PFSK-1 (cell line): Measurements from ENCODE around the gene C16orf74.

Experiments used
- FOXP2 ChIP-seq: optimal IDR thresholded peaks from 2 replicates; pipeline ENCODE3; 2011; ENCODE audit warnings: borderline replicate concordance, control low read depth, inconsistent platforms; ENCODE audit not compliant: insufficient read depth; ENCODE audit errors: extremely low read length, extremely low read depth
- POLR2AphosphoS5 ChIP-seq: IDR thresholded peaks from 2 replicates; pipeline ENCODE4 v1.6.1; 2012; ENCODE audit warnings: low read depth, mild to moderate bottlenecking, control low read depth, low read length, moderate library complexity
- REST ChIP-seq, 2 experiments: IDR thresholded peaks; 2 replicates each; pipeline versions ENCODE4 v1.6.1 to v1.8.0; 2011 to 2012; ENCODE audit warnings: low read depth in 2 of 2, low read length in 2 of 2, control low read depth in 1 of 2, inconsistent platforms in 1 of 2, mild to moderate bottlenecking in 1 of 2, moderate library complexity in 1 of 2; ENCODE audit not compliant: insufficient read depth in 1 of 2
- SIN3A ChIP-seq: IDR thresholded peaks from 2 replicates; pipeline ENCODE4 v1.6.1; 2012; ENCODE audit warnings: mild to moderate bottlenecking, low read length, moderate library complexity, borderline replicate concordance; ENCODE audit not compliant: insufficient read depth
- TAF1 ChIP-seq: IDR thresholded peaks from 2 replicates; pipeline ENCODE4 v1.6.1; 2012; ENCODE audit warnings: low read length, control low read depth, borderline replicate concordance; ENCODE audit not compliant: insufficient read depth

Gene C16orf74

GRCh38 chr16:85761861-85762260 is 11.0 kb upstream of the C16orf74 start:
- TF ChIP-seq FOXP2: no peak
- no peak for TF ChIP-seq REST (IDR thresholded peaks at IDR 0.05; ENCODE audit: insufficient read depth in 1 of 2, low read depth in 2 of 2, low read length in 2 of 2)
- TF ChIP-seq POLR2AphosphoS5: no peak
- TF ChIP-seq SIN3A: no peak
- TF ChIP-seq TAF1: no peak

GRCh38 chr16:85759631-85760419 is 8.9 kb upstream of the C16orf74 start:
- no peak for TF ChIP-seq POLR2AphosphoS5
- no peak for TF ChIP-seq FOXP2
- no peak for TF ChIP-seq SIN3A
- TF ChIP-seq TAF1: no peak
- TF ChIP-seq REST (IDR thresholded peaks at IDR 0.05; ENCODE audit: insufficient read depth in 1 of 2, low read depth in 2 of 2, low read length in 2 of 2): no peak

- TF ChIP-seq POLR2AphosphoS5 (no peak), FOXP2 (no peak), TAF1 (no peak), SIN3A (no peak), REST (IDR thresholded peaks at IDR 0.05; ENCODE audit: insufficient read depth in 1 of 2, low read depth in 2 of 2, low read length in 2 of 2) (no peak)
These were observed 8.2 kb upstream of the C16orf74 start for GRCh38 chr16:85759136-85759535.

- TF ChIP-seq FOXP2: no peak
- TF ChIP-seq SIN3A: no peak
- no peak for TF ChIP-seq REST (IDR thresholded peaks at IDR 0.05; ENCODE audit: insufficient read depth in 1 of 2, low read depth in 2 of 2, low read length in 2 of 2)
- TF ChIP-seq POLR2AphosphoS5: no peak
- TF ChIP-seq TAF1: no peak
These were observed 6.5 kb upstream of the C16orf74 start for GRCh38 chr16:85757341-85757822.
